HFF-Myc (cell line): ENCODE results near the gene HOXB8.

Experiments
- DNase-seq: peaks from one replicate; pipeline ENCODE4 v3.0.0-alpha.2; 2011; ENCODE audit warnings: low read depth; ENCODE audit errors: extremely low read depth
- H3K4me3 ChIP-seq: replicated peaks from 2 replicates; pipeline ENCODE4 v1.5.1; 2011; ENCODE audit warnings: low read depth, mild to moderate bottlenecking, control low read depth, low read length
- CTCF ChIP-seq: IDR thresholded peaks from 2 replicates; pipeline ENCODE4 v1.5.1; 2012; ENCODE audit warnings: mild to moderate bottlenecking, low read depth, low read length, control low read depth; ENCODE audit errors: missing control alignments

The HOXB8 gene

GRCh38 chr17:48615047-48615962, at the start of gene HOXB8:
HOXB8 (minus strand) TSS chr17:48615292; CDS start chr17:48614704, 588 bp downstream.
- H3K4me3 ChIP-seq = no peak within 1 kb of the TSS
- DNase-seq = no peak
- no peak for TF ChIP-seq CTCF

- H3K4me3 ChIP-seq = no peak overlapping the region
- TF ChIP-seq CTCF = peak; percentile 15
- DNase-seq = no peak
Observed at GRCh38 chr17:48663134-48663924, 48.2 kb upstream of the HOXB8 start.

GRCh38 chr17:48655913-48656312, 40.8 kb upstream of the HOXB8 start:
- no peak for TF ChIP-seq CTCF
- no peak for DNase-seq

GRCh38 chr17:48649741-48650140, 34.6 kb upstream of the HOXB8 start:
- TF ChIP-seq CTCF = no peak
- H3K4me3 ChIP-seq = no peak overlapping the region
- no peak for DNase-seq

More at GRCh38 chr17:48655913-48656312, 40.8 kb upstream of the HOXB8 start:
- no peak overlapping the region for H3K4me3 ChIP-seq

DNA sequence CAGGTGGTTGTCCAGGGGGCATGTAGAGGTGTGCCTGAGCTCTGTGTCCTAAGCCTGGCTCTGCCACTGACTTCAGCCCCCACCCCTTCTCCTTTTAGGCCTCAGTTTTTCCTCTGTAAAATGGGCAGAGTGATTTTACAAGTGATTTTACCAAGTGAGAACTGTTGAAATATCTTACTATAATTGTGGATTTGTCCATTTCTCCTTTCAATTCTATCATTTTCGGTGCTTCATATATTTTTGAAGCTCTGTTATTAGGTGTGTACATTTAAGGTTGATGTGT, 32.8 kb upstream of the HOXB8 start:
- H3K4me3 ChIP-seq = no peak overlapping the region
- no peak for TF ChIP-seq CTCF
- DNase-seq = no peak

GRCh38 chr17:48647103-48647962, 32.2 kb upstream of the HOXB8 start:
- H3K4me3 ChIP-seq = peak overlapping the region; percentile 28
- no peak for TF ChIP-seq CTCF
- no peak for DNase-seq
